GM12878 (cell line): Measurements from ENCODE around the gene COL4A2. TPM values are rescaled to one million over a fixed set of nuclear protein-coding genes. Genes with fewer than 3 reads are reported as not detected.

Experiments
- ATAC-seq: fragments of 200-7000 bp; cut with Tn5 transposase; 3 replicates; pipeline ENCODE4 v1.9.1; 2020; ENCODE audit warnings: mild to moderate bottlenecking, moderate library complexity
- BruUV-seq: library from RNA; stranded (reverse); fragments of 400-500 nt; replicated peaks from 2 replicates; lab custom pipeline; 2021; lab: Mats Ljungman, UMichigan
- CTCF ChIA-PET: fragments of 300-600 bp; sonication (Branson Sonifier 250); formaldehyde crosslinking; extraction: SDS; loops from one replicate; lab custom pipeline; 2021; ENCODE audit warnings: inconsistent platforms; lab: Yijun Ruan, JAX
- POLR2A ChIA-PET: fragments of 350-600 bp; formaldehyde crosslinking; extraction: SDS; loops from one replicate; lab custom pipeline; 2021; ENCODE audit warnings: inconsistent platforms; lab: Charles Lee
- RAD21 ChIA-PET: fragments of 300-600 bp; sonication (Branson Sonifier 250); formaldehyde crosslinking; loops from one replicate; lab custom pipeline; 2023; ENCODE audit warnings: antibody characterized with exemption; ENCODE audit not compliant: unreplicated experiment; lab: Charles Lee
- SMC1A ChIA-PET: fragments of 300-600 bp; sonication (Branson Sonifier 250); formaldehyde crosslinking; loops from one replicate; lab custom pipeline; 2023; ENCODE audit not compliant: unreplicated experiment, uncharacterized antibody; lab: Charles Lee
- DNase-seq: peaks from one replicate; pipeline ENCODE4 v3.0.0-alpha.2; 2011; ENCODE audit warnings: low read depth, low spot score
- FAIRE-seq: peaks from 3 replicates; lab custom pipeline; 2011; peaks lifted over from hg19 to GRCh38; lab: Jason Lieb, UNC
- H2AFZ ChIP-seq: 2 replicates; pipeline ENCODE4 v1.6.0; 2011; ENCODE audit warnings: low read depth, low read length, control low read depth; ENCODE audit not compliant: control insufficient read depth
- H3K27ac ChIP-seq: 2 replicates; pipeline ENCODE4 v1.5.1; 2011; ENCODE audit warnings: control low read depth; ENCODE audit not compliant: control insufficient read depth, insufficient read depth
- H3K27me3 ChIP-seq, 2 experiments: replicated peaks in 1 of 2; 2 replicates each; pipeline versions ENCODE4 v1.6.0 to v1.6.1; 2011; ENCODE audit warnings: low read length in 1 of 2; ENCODE audit not compliant: control insufficient read depth in 2 of 2, insufficient read depth in 2 of 2
- H3K36me3 ChIP-seq, 2 experiments: 2 replicates each; pipeline ENCODE4 v1.5.1; 2011; ENCODE audit warnings: low read length in 1 of 2; ENCODE audit not compliant: control insufficient read depth in 2 of 2, insufficient read depth in 2 of 2
- H3K4me1 ChIP-seq: 2 replicates; pipeline ENCODE4 v1.6.1; 2011; ENCODE audit warnings: mild to moderate bottlenecking, low read length, moderate library complexity, mixed read lengths; ENCODE audit not compliant: control insufficient read depth, insufficient read depth
- H3K4me2 ChIP-seq: 2 replicates; pipeline ENCODE4 v1.6.0; 2011; ENCODE audit warnings: control low read depth; ENCODE audit not compliant: control insufficient read depth, insufficient read depth
- H3K4me3 ChIP-seq: fragments of 200-600 bp; sonication (generic); 2 replicates; pipeline ENCODE4 v1.5.1; 2016
- H3K79me2 ChIP-seq: 2 replicates; pipeline ENCODE4 v1.6.0; 2011; ENCODE audit warnings: low read length; ENCODE audit not compliant: control insufficient read depth, insufficient read depth
- H3K9ac ChIP-seq: 2 replicates; pipeline ENCODE4 v1.8.0; 2011; ENCODE audit warnings: low read length, control low read depth, mixed read lengths; ENCODE audit not compliant: control insufficient read depth, insufficient read depth
- H3K9me3 ChIP-seq: replicated peaks from 3 replicates; pipeline ENCODE4 v1.5.1; 2011; ENCODE audit warnings: mild to moderate bottlenecking, low read length; ENCODE audit not compliant: control insufficient read depth, insufficient read depth
- H4K20me1 ChIP-seq: 2 replicates; pipeline ENCODE4 v1.6.0; 2011; ENCODE audit not compliant: control insufficient read depth, insufficient read depth
- ATF7 ChIP-seq: fragments of 450-650 bp; IDR thresholded peaks from 2 replicates; pipeline ENCODE4 v1.6.1; 2016; ENCODE audit warnings: low read depth, mild to moderate bottlenecking
- BMI1 ChIP-seq: fragments of 450-650 bp; IDR thresholded peaks from 2 replicates; pipeline ENCODE4 v1.6.1; 2016; ENCODE audit warnings: mild to moderate bottlenecking, moderate library complexity, borderline replicate concordance
- HDAC6 ChIP-seq: fragments of 200-600 bp; sonication (generic); IDR thresholded peaks from one replicate; pipeline ENCODE4 v1.8.0; 2017; ENCODE audit warnings: antibody characterized with exemption; ENCODE audit not compliant: unreplicated experiment
- KDM1A ChIP-seq: fragments of 200-600 bp; sonication (generic); IDR thresholded peaks from 2 replicates; pipeline ENCODE4 v1.6.1; 2016; ENCODE audit warnings: borderline replicate concordance
- MYB ChIP-seq: fragments of 150-350 bp; IDR thresholded peaks from 2 replicates; pipeline ENCODE4 v1.6.1; 2014; ENCODE audit warnings: mild to moderate bottlenecking, low read depth, low read length, borderline replicate concordance
- PAX8 ChIP-seq: fragments of 450-650 bp; IDR thresholded peaks from 2 replicates; pipeline ENCODE4 v1.6.1; 2017; ENCODE audit warnings: mild to moderate bottlenecking, moderate library complexity
- RB1 ChIP-seq: fragments of 450-650 bp; formaldehyde crosslinking; IDR thresholded peaks from 2 replicates; pipeline ENCODE4 v1.6.1; 2017; ENCODE audit warnings: mild to moderate bottlenecking, borderline replicate concordance
- SMAD1 ChIP-seq: fragments of 450-650 bp; IDR thresholded peaks from 2 replicates; pipeline ENCODE4 v1.6.1; 2018; ENCODE audit warnings: mild to moderate bottlenecking, low read depth; ENCODE audit not compliant: partially characterized antibody
- STAT3 ChIP-seq: IDR thresholded peaks from 2 replicates; pipeline ENCODE4 v1.6.1; 2011; ENCODE audit warnings: low read depth, low read length, improper control_type of control experiment
- YBX1 ChIP-seq: fragments of 450-650 bp; IDR thresholded peaks from 2 replicates; pipeline ENCODE4 v1.6.1; 2016; ENCODE audit warnings: antibody characterized with exemption
- WGBS: methylation state at CpG from one replicate; pipeline ENCODE4 v1.1.6; 2016; ENCODE audit warnings: low lambda C conversion rate; ENCODE audit not compliant: insufficient replicate concordance, insufficient coverage; ENCODE audit errors: missing lambda C conversion rate; 5-methylcytosine and 5-hydroxymethylcytosine counted together
- in situ Hi-C: fragments of 300-500 bp; cut with MboI; formaldehyde crosslinking; loops from 9 replicates; pipeline ENCODE4 v1.14.3; 2018; ENCODE audit warnings: mixed read lengths
- intact Hi-C: fragments of 100-400 bp; cut with micrococcal nuclease; formaldehyde crosslinking; loops from one replicate; pipeline ENCODE4 v1.14.2; 2022; ENCODE audit not compliant: unreplicated experiment
- polyA plus RNA-seq, 11 experiments: library from polyadenylated mRNA; depleted of rRNA in 4 of 11; unstranded in 6 of 11; stranded (reverse) in 5 of 11; fragments of >200 nt; fragmentation: Nextera tagmentation in 4 of 11; fragmentation: Illumina TruSeq in 1 of 11; extraction: Ambion mirVana in 4 of 11; extraction: Trizol in 1 of 11; gene quantifications; 1 replicate in 1 of 11; 2 replicates in 10 of 11; pipeline versions ENCODE4 v1.2.1 to v1.2.3, GENCODE V29; 2011 to 2016; ENCODE audit warnings: inconsistent platforms in 2 of 11, missing spikeins in 2 of 11, low read depth in 1 of 11
- total RNA-seq, 4 experiments: library from RNA; depleted of rRNA in 3 of 4; stranded (reverse); fragments of >200 nt in 3 of 4; fragmentation: Illumina TruSeq in 1 of 4; extraction: Trizol in 1 of 4; gene quantifications; 2 replicates each; pipeline versions ENCODE4 v1.2.1 to v1.2.3, GENCODE V29; 2013 to 2021
- TF ChIP-seq, protein P1 (sequence below): fragments of 450-650 bp; IDR thresholded peaks from 2 replicates; pipeline ENCODE4 v1.6.1; 2017; ENCODE audit warnings: mild to moderate bottlenecking
- TF ChIP-seq, protein P2 (sequence below): fragments of 450-650 bp; IDR thresholded peaks from 2 replicates; pipeline ENCODE4 v1.6.1; 2017; ENCODE audit warnings: borderline replicate concordance

The COL4A2 gene
- total and polyA plus RNA-seq, 10 of the 15 experiments (the other 5 are each of a cell fraction or from before 2014, with no cell fraction given) = 0.16 to 1.6 (median 0.62) TPM; not detected in 3

DNA sequence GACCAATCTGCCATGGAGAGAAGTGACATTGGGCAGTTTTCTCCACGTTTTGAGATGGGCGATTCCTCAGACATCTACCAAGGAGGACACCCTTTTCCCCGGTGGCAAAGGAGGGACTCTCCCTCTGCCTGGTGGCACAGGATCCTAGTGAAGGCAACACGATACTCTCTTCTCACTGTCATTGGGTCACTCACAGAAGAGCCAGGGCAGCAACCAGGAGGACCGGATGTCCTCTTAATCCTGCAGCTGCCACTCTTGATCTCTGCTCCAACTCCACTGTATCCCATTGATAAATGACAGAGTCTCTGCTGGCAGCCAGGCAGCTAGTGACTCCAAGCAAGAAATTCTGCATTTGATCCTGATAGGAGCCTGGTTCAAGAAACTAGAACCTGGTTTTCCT lies 42.2 kb downstream of the COL4A2 start:
- RAD21 ChIA-PET = no interaction called here
- Histone ChIP-seq H2AFZ (no peak overlapping the region), H3K4me3 (no peak overlapping the region), H3K9me3 (no peaks in the 10 kb centered on the region), H3K27ac (no peak overlapping the region), H3K4me2 (no peak overlapping the region), H4K20me1 (no peaks in the 10 kb centered on the region), H3K9ac (no peak overlapping the region), H3K79me2 (no peaks in the 10 kb centered on the region), H3K4me1 (no peaks in the 10 kb centered on the region), H3K27me3 (peaks cover 0 to 4% of the 10 kb centered on the region in 2 experiments; a peak in 1 of 4 replicates), H3K36me3 (no peaks in the 10 kb centered on the region)
- no peak for FAIRE-seq
- CTCF ChIA-PET = interaction anchor here (2.0 kb wide), 1 partner anchor 14 kb away, joined by 5 read pairs; no protein-coding TSS in a partner anchor
- TF ChIP-seq SMAD1 (no peak), STAT3 (no peak), PAX8 (no peak), RB1 (no peak), HDAC6 (no peak), YBX1 (no peak), ATF7 (no peak), KDM1A (no peak), MYB (no peak), BMI1 (no peak)
- TF ChIP-seq, protein P1, sequence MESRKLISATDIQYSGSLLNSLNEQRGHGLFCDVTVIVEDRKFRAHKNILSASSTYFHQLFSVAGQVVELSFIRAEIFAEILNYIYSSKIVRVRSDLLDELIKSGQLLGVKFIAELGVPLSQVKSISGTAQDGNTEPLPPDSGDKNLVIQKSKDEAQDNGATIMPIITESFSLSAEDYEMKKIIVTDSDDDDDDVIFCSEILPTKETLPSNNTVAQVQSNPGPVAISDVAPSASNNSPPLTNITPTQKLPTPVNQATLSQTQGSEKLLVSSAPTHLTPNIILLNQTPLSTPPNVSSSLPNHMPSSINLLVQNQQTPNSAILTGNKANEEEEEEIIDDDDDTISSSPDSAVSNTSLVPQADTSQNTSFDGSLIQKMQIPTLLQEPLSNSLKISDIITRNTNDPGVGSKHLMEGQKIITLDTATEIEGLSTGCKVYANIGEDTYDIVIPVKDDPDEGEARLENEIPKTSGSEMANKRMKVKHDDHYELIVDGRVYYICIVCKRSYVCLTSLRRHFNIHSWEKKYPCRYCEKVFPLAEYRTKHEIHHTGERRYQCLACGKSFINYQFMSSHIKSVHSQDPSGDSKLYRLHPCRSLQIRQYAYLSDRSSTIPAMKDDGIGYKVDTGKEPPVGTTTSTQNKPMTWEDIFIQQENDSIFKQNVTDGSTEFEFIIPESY = no peak
- TF ChIP-seq, protein P2, sequence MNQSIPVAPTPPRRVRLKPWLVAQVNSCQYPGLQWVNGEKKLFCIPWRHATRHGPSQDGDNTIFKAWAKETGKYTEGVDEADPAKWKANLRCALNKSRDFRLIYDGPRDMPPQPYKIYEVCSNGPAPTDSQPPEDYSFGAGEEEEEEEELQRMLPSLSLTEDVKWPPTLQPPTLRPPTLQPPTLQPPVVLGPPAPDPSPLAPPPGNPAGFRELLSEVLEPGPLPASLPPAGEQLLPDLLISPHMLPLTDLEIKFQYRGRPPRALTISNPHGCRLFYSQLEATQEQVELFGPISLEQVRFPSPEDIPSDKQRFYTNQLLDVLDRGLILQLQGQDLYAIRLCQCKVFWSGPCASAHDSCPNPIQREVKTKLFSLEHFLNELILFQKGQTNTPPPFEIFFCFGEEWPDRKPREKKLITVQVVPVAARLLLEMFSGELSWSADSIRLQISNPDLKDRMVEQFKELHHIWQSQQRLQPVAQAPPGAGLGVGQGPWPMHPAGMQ = no peak
- DNase-seq = no peak
- POLR2A ChIA-PET = no interaction called here
- in situ Hi-C loops (no loop called here), intact Hi-C loops (no loop called here)
- WGBS = 26% methylated on average over 5 of the region's 5 CpGs
- no peak for ATAC-seq
- BruUV-seq = no TSS peak
- SMC1A ChIA-PET = interaction anchor here (1.1 kb wide), 1 partner anchor 17 kb away, joined by 3 read pairs; no protein-coding TSS in a partner anchor
